Breast epithelium (tissue), 4 donors: ENCODE measurements around the gene SATB1. TPM values are rescaled to one million over a fixed set of nuclear protein-coding genes. Genes with fewer than 3 reads are reported as not detected.
A peak's percentile ranks its signal among the peaks of the same experiment; 100 is the strongest.

Experiments
- DNase-seq, 2 donors: peaks; one replicate each; pipeline ENCODE4 v3.0.0-alpha.2; 2019; ENCODE audit warnings: low spot score in 2 of 2
- H3K27ac ChIP-seq, 2 donors: fragments of 200-600 bp; sonication (generic) in 1 of 2; one replicate each; pipeline ENCODE4 v1.5.1; 2016 to 2019; ENCODE audit warnings: mild to moderate bottlenecking in 1 of 2
- H3K27me3 ChIP-seq, 2 donors: fragments of 200-600 bp; sonication (generic) in 1 of 2; one replicate each; pipeline versions ENCODE4 v1.5.1 to v1.6.0; 2017 to 2019; ENCODE audit warnings: control low read depth in 1 of 2, mild to moderate bottlenecking in 1 of 2
- H3K36me3 ChIP-seq: fragments of 200-600 bp; one replicate; pipeline ENCODE4 v1.5.1; 2019
- H3K4me1 ChIP-seq, 2 donors: fragments of 200-600 bp; sonication (generic); one replicate each; pipeline ENCODE4 v1.5.1; 2016 to 2019; ENCODE audit warnings: control low read depth in 1 of 2
- H3K4me3 ChIP-seq, 3 donors: fragments of 200-600 bp; sonication (generic); 1 replicate in 2 of 3; 2 replicates in 1 of 3; pipeline ENCODE4 v1.5.1; 2016 to 2019; ENCODE audit warnings: mild to moderate bottlenecking in 3 of 3, moderate library complexity in 2 of 3
- H3K9me3 ChIP-seq, 2 donors: fragments of 200-600 bp; sonication (generic) in 1 of 2; one replicate each; pipeline ENCODE4 v1.5.1; 2016 to 2019; ENCODE audit warnings: control low read depth in 1 of 2
- CTCF ChIP-seq, 3 donors: fragments of 450-650 bp; IDR thresholded peaks; one replicate each; pipeline ENCODE4 v1.5.1; 2016 to 2017; ENCODE audit warnings: antibody characterized with exemption in 3 of 3, mild to moderate bottlenecking in 3 of 3, moderate library complexity in 3 of 3
- POLR2A ChIP-seq: fragments of 450-650 bp; IDR thresholded peaks from one replicate; pipeline ENCODE4 v1.6.1; 2016; ENCODE audit warnings: antibody characterized with exemption, mild to moderate bottlenecking, moderate library complexity
- POLR2AphosphoS5 ChIP-seq, 3 donors: sonication (generic); formaldehyde crosslinking; IDR thresholded peaks; one replicate each; pipeline ENCODE4 v1.6.1; 2017; ENCODE audit warnings: antibody characterized with exemption in 3 of 3
- intact Hi-C: fragments of 100-400 bp; cut with DNase I; formaldehyde crosslinking; loops from one replicate; pipeline ENCODE4 v1.15.1; 2023; ENCODE audit warnings: low total_unique reads
- total RNA-seq, 3 donors: library from RNA; depleted of rRNA; stranded (reverse); fragments of >200 nt; gene quantifications; one replicate each; pipeline ENCODE4 v1.1.0, GENCODE V29; 2016

The SATB1 gene
- total RNA-seq, 3 donors from 2014 or later = 25.4 to 55.5 (median 51.1) TPM

- no peak overlapping the region for H3K4me3 ChIP-seq
- no peak for DNase-seq
- intact Hi-C loops = no loop called here
- no peaks in the 10 kb centered on the region for H3K36me3 ChIP-seq
- no peak overlapping the region for H3K27ac ChIP-seq
- no peak for TF ChIP-seq CTCF (IDR thresholded peaks at IDR 0.05)
- TF ChIP-seq POLR2AphosphoS5 (IDR thresholded peaks at IDR 0.05) = no peak
- TF ChIP-seq POLR2A = no peak
- peaks cover 7 to 8% of the 10 kb centered on the region in 2 donors for H3K9me3 ChIP-seq
- H3K4me1 ChIP-seq = peaks cover 4% of the 10 kb centered on the region in 2 donors
- H3K27me3 ChIP-seq = peaks cover 0 to 13% of the 10 kb centered on the region in 2 donors
These were observed 22.6 kb upstream of the SATB1 start for GRCh38 chr3:18447720-18448119.

GRCh38 chr3:18446149-18446825, 21.1 kb upstream of the SATB1 start:
- H3K27me3 ChIP-seq = peaks cover 0 to 24% of the 10 kb centered on the region in 2 donors
- intact Hi-C loops = no loop called here
- DNase-seq = no peak
- H3K36me3 ChIP-seq = no peaks in the 10 kb centered on the region
- H3K9me3 ChIP-seq = peaks cover 7 to 8% of the 10 kb centered on the region in 2 donors
- H3K4me1 ChIP-seq = peaks cover 4% of the 10 kb centered on the region in 2 donors
- no peak overlapping the region for H3K27ac ChIP-seq
- TF ChIP-seq POLR2AphosphoS5 (IDR thresholded peaks at IDR 0.05) = no peak
- no peak for TF ChIP-seq POLR2A
- no peak for TF ChIP-seq CTCF (IDR thresholded peaks at IDR 0.05)
- no peak overlapping the region for H3K4me3 ChIP-seq

- intact Hi-C loops = no loop called here
- no peak for TF ChIP-seq POLR2A
- TF ChIP-seq CTCF (IDR thresholded peaks at IDR 0.05) = peak in 1 of 3 donors; percentile 10
- Histone ChIP-seq H3K36me3 (no peaks in the 10 kb centered on the region), H3K4me1 (peaks cover 4% of the 10 kb centered on the region in 2 donors), H3K9me3 (peaks cover 7 to 8% of the 10 kb centered on the region in 2 donors), H3K27ac (peak overlapping the region in 1 of 2 donors; percentile 10), H3K4me3 (peak overlapping the region; percentile 40 to 75 (median 60)), H3K27me3 (peaks cover 0 to 24% of the 10 kb centered on the region in 2 donors)
- no peak for DNase-seq
These were observed 20.4 kb upstream of the SATB1 start for GRCh38 chr3:18445401-18446148.

GRCh38 chr3:18444595-18445400, 19.7 kb upstream of the SATB1 start:
- H3K9me3 ChIP-seq = peaks cover 7 to 8% of the 10 kb centered on the region in 2 donors
- H3K36me3 ChIP-seq = no peaks in the 10 kb centered on the region
- intact Hi-C loops = no loop called here
- H3K27me3 ChIP-seq = peaks cover 0 to 24% of the 10 kb centered on the region in 2 donors
- DNase-seq = peak in 1 of 2 donors; percentile 64
- no peak for TF ChIP-seq POLR2AphosphoS5 (IDR thresholded peaks at IDR 0.05)
- TF ChIP-seq POLR2A = no peak
- peak in 1 of 3 donors; percentile 62 for TF ChIP-seq CTCF (IDR thresholded peaks at IDR 0.05)
- H3K27ac ChIP-seq = peak overlapping the region in 1 of 2 donors; percentile 10
- H3K4me3 ChIP-seq = peak overlapping the region; percentile 40 to 75 (median 60)
- peaks cover 4% of the 10 kb centered on the region in 2 donors for H3K4me1 ChIP-seq
